ENCODE measurements around the gene RAD21L1.

The RAD21L1 gene

DNA sequence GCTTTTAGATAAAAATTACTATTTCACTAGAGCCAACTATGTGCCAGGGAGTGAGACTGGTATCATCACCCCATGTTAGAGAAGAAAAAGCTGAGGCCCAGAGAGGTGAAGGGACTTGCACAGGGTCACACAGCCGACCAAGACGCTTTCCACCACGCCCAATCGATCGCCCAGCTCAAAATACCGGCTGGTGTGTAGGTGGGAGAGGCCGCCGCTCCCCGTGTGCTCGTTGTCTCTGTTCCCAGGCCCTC is 40.0 kb downstream of the RAD21L1 start:
- in situ Hi-C loops (cut with MboI; ENCODE audit: low pct_unique_long_range_greater_than_20kb, low sequenced_read_pairs) = no loop called here
- DNase-seq = no peak

DNA sequence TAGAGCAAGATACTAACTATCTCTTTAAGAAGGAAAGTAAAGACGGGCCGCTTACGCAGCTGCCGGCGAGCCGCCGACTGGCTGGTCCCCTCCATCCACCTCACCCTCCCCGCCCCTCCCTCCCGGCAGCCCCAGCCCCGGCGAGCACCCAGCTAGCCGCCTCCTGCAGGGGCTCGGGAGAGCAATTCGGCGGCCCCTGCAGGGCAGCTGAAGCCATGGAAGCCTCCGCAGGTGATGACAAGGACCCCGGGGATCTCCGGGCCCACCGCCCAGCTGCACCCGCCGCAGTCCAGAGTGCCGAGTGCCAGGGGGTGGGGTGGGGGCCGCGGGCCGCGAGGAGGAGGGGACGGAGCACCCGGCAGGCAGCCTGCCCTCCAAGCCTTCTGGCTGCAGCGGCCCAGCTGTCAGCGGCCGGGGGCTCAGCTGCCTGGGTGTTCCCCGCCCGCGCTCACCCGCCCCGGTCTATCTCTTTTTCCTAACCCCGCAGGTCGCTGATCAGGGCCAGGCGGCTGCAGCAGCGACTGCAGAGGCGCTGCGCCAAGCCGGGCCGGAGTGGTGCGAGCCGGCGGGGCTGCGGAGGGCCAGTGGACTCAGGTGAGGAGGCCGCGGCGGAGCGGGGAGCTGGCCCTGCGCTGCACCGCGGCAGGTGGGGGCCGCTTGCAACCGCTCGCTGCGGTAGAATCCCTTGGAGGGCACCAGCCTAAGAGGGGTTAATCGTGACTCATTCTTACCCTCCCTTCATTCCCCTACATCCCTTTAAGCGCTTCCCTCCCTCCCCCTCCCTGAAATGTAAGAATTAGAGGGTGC is 40.5 kb downstream of the RAD21L1 start, which contains the start of gene SNPH:
TSS of gene SNPH (plus strand) at position 128 of the 807 bp plus-strand sequence. CDS start 29,946 bp downstream, outside the sequence.
- DNase-seq = no peak
- in situ Hi-C loops (cut with MboI; ENCODE audit: low pct_unique_long_range_greater_than_20kb, low sequenced_read_pairs) = no loop called here

- in situ Hi-C loops (cut with MboI; ENCODE audit: low pct_unique_long_range_greater_than_20kb, low sequenced_read_pairs) = no loop called here
- no peak for DNase-seq
Observed at GRCh38 chr20:1267161-1267560, 41.3 kb downstream of the RAD21L1 start.

GRCh38 chr20:1267809-1268374 is 42.0 kb downstream of the RAD21L1 start:
- in situ Hi-C loops (cut with MboI; ENCODE audit: low pct_unique_long_range_greater_than_20kb, low sequenced_read_pairs) = no loop called here
- no peak for DNase-seq

GRCh38 chr20:1269235-1269634 is 43.4 kb downstream of the RAD21L1 start:
- in situ Hi-C loops (cut with MboI; ENCODE audit: low pct_unique_long_range_greater_than_20kb, low sequenced_read_pairs) = no loop called here
- DNase-seq = no peak

DNA sequence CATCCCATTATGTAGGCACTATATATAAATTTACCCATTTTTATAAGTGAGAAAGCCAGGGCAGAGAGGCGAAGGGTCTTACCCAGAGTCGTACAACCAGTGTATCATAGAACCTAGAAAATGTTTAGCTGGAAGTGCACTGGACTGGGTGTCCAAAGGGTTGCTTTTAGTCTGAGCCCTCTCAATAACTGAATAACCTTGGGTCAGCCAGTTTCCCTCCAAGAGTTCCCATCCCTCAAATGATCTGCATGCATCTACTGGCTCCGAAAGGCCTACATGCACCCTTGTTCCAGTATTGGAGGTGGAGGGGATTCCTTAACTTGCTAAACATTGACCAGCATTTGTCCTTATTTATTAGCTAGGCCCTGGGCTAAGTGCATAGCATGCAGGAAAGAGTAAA is 44.0 kb downstream of the RAD21L1 start:
- DNase-seq = no peak
- in situ Hi-C loops (cut with MboI; ENCODE audit: low pct_unique_long_range_greater_than_20kb, low sequenced_read_pairs) = no loop called here

DNA sequence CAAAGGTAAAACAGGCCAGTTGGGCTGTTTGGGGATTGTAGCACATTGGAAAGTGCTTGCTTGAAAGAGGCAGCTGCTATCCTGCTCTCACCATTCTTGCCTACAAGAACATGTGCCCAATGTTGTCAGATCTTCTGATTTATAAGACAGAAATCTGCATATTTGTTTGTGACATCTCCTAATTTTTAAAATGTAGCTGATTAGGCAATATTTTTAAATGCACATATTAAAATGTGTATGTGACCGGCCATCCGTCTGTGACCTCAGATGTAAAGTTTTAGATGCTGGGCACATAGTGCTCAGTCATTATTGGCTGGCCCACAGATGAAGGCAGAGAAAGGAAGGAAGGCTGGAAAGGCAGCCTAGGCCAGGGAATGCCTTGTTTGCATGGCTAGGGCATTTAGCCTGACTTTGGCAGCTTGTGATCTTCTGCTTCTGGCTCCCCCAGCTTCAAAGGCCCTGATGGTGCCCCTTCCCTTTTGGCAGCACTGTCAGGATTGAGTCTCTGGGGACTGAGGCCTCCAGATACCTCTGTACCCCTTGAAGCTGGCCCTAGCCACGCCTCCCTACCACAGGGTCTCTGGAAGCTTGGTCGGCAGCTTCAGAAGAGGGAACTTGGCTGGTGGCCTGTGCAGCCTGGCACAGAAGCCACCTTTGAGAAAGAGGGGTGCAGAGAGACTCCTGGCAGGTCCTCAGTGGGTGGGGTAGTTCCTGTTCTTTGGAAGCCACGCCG is 46.7 kb downstream of the RAD21L1 start:
- no peak for DNase-seq
- in situ Hi-C loops (cut with MboI; ENCODE audit: low pct_unique_long_range_greater_than_20kb, low sequenced_read_pairs) = no loop called here

DNA sequence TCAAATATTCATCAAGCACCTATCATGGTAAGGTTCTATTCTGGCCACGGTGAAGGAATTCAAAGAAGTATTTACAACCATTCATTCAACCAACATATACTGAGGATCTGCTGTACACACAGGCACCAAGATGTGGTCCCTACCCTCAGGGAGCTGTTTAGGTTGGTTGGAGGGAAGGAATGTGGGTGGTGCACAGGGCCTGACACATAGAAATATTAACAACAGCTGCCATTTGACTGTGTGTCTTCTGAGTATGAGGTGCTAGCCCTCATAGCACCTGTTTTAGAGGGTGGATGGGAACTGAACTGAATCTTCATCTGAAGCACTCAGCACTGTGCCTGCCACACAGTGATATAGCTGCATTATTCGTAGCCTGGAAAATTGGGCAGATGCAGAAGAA is 47.5 kb downstream of the RAD21L1 start:
- DNase-seq = no peak
- in situ Hi-C loops (cut with MboI; ENCODE audit: low pct_unique_long_range_greater_than_20kb, low sequenced_read_pairs) = no loop called here

GRCh38 chr20:1274485-1275311 is 48.9 kb downstream of the RAD21L1 start:
- in situ Hi-C loops (cut with MboI; ENCODE audit: low pct_unique_long_range_greater_than_20kb, low sequenced_read_pairs) = no loop called here
- no peak for DNase-seq

GRCh38 chr20:1275919-1276318 is 50.1 kb downstream of the RAD21L1 start:
- in situ Hi-C loops (cut with MboI; ENCODE audit: low pct_unique_long_range_greater_than_20kb, low sequenced_read_pairs) = no loop called here

DNA sequence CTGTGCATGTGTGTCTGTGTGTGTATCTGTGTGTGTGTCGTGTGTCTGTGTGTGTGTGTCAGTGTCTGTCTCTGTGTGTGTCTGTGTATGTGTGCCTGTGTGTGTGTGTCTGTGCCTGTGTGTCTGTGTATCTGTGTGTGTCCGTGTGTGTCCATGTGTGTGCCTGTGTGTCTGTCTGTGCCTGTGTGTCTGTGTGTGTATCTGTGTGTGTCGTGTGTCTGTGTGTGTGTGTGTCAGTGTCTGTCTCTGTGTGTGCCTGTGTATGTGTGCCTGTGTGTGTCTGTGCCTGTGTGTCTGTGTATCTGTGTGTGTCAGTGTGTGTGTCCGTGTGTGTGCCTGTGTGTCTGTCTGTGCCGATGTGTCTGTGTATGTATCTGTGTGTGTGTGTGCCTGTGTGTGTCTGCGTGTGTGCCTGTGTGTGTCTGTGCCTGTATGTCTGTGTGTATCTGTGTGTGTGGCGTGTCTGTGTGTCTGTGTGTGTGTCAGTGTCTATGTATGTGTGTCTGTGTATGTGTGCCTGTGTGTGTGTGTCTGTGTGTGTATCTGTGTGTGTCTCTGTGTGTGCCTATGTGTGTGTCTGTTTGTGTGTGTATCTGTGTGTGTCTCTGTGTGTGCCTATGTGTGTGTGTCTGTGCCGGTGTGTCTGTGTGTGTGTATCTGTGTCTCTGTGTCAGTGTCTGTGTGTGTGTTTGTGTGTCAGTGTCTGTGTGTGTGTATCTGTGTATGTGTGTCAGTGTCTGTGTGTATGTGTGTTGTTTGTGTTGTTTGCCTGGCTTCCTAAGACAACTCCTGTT is 51.9 kb downstream of the RAD21L1 start:
- in situ Hi-C loops (cut with MboI; ENCODE audit: low pct_unique_long_range_greater_than_20kb, low sequenced_read_pairs) = no loop called here
- no peak for DNase-seq

More at GRCh38 chr20:1275919-1276318, 50.1 kb downstream of the RAD21L1 start:
- DNase-seq = no peak

DNA sequence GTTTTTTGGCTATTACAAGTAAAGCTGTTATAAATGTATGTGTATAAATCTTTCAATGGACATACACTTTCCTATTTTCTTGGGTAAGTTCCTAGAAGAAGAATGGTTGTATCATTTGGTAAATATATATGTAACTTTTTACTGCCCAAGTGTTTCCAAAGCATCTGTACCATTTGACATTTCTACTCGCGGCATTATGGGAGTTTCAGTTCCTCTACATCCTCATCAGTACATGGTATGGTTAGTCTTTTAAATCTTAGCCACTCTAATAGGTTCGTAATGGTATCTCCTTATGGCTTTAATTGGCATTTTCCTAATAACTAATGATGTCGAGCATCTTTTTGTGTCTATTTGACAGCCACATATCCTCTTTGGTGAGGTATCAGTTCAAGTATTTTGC is 53.1 kb downstream of the RAD21L1 start:
- in situ Hi-C loops (cut with MboI; ENCODE audit: low pct_unique_long_range_greater_than_20kb, low sequenced_read_pairs) = no loop called here
- no peak for DNase-seq

DNA sequence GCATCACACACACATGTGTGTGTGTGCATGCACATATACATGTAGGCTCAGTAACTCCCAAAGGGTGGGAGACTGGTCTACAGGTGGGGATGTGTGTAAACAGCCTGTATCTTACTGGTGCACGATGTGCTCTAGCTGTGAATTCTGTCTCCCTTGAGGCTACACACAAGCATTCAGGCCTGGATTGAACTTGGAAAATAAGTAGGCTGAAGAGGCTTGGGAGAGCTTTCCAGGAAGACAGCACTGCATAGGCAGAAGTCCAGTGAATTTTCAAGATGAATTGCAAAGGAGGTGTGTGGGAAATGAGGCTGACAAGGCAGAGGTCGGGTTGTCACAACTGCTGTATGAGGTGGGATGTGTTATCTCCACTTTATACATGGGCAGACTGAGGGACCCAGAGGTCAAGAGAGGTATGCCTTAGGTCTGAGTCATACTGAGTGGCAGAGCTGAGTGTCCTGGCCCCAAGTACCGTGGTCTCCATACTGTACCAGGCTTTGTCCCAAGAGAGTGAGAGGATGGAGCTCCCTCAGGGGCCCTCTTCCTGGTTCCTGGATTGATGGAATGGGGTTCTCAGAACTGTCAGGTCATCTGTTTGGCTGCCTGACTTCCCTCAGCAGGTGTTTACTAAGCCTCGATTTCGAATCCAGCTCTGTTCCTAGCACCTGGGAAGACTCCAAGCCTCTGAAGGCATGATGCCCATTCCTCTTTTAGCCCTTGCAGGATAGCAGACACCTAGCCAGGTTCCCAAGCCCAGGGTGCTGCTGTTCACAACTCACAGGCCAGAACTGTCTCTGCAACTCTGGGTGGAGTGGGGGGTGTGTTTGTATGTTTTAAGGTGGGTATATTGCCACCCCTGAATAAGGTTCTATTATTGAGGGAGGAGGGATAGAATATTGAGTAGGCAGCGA is 54.6 kb downstream of the RAD21L1 start:
- in situ Hi-C loops (cut with MboI; ENCODE audit: low pct_unique_long_range_greater_than_20kb, low sequenced_read_pairs) = no loop called here
- no peak for DNase-seq

DNA sequence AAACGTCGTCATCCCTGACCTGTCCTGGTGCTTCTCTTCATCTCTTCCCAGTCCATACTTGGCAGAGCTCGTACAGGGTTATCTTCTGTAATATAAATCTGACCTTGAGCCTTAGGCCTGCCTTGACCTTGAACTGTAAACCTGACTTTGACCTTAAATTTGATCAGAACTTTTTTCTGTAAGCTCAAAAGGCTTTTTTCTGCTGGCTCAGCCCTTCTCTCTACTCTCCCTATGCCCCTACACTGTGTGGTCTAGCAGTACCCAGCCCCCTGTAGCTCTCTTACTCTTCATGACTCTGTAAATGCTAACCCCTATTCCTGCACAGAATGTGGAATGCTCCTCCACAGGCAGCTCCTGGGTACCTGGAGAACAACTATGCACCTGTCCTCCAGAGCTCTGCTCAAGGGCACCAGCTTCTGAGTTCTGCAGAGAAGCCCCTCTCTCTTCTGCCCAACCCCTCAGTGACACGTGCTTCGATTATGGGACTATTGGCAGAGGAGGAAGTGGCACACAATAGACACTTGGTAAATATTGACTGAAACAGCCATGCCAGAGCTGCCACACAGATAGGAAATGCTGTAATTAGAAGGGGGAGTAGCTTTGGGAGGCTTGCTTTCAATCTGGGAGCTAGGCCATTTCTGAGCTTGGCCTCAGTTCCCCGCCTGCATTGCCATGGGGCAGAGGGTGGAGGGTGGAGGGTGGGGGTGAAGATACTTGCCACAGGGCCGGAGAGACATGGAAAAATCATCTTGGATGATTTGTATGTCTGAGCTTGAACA is 55.6 kb downstream of the RAD21L1 start:
- in situ Hi-C loops (cut with MboI; ENCODE audit: low pct_unique_long_range_greater_than_20kb, low sequenced_read_pairs) = no loop called here
- DNase-seq = no peak

- no peak for DNase-seq
- in situ Hi-C loops (cut with MboI; ENCODE audit: low pct_unique_long_range_greater_than_20kb, low sequenced_read_pairs) = no loop called here
Observed at GRCh38 chr20:1282966-1283365, 57.1 kb downstream of the RAD21L1 start.

GRCh38 chr20:1283522-1284510 is 58.0 kb downstream of the RAD21L1 start:
- in situ Hi-C loops (cut with MboI; ENCODE audit: low pct_unique_long_range_greater_than_20kb, low sequenced_read_pairs) = no loop called here
- DNase-seq = no peak
